ENCODE measurements around the gene AMPD3. TPM values are rescaled to one million over a fixed set of nuclear protein-coding genes. Genes with fewer than 3 reads are reported as not detected.

Gene AMPD3
- total RNA-seq, 1 experiment from 2014 or later: 1.5 TPM

GRCh38 chr11:10459029-10459970 is 4.2 kb downstream of the AMPD3 start:
- peaks cover 17% of the 10 kb centered on the region for H3K36me3 ChIP-seq
- H3K27ac ChIP-seq: no peak overlapping the region
- no peak for DNase-seq (ENCODE audit: low read depth in 1 of 2, low spot score in 2 of 2)
- H3K4me1 ChIP-seq (replicated peaks): peaks cover 23% of the 10 kb centered on the region
- H3K4me3 ChIP-seq: no peak overlapping the region
- no peaks in the 10 kb centered on the region for H3K9me3 ChIP-seq (replicated peaks)
- no peaks in the 10 kb centered on the region for H3K27me3 ChIP-seq (replicated peaks)

DNA sequence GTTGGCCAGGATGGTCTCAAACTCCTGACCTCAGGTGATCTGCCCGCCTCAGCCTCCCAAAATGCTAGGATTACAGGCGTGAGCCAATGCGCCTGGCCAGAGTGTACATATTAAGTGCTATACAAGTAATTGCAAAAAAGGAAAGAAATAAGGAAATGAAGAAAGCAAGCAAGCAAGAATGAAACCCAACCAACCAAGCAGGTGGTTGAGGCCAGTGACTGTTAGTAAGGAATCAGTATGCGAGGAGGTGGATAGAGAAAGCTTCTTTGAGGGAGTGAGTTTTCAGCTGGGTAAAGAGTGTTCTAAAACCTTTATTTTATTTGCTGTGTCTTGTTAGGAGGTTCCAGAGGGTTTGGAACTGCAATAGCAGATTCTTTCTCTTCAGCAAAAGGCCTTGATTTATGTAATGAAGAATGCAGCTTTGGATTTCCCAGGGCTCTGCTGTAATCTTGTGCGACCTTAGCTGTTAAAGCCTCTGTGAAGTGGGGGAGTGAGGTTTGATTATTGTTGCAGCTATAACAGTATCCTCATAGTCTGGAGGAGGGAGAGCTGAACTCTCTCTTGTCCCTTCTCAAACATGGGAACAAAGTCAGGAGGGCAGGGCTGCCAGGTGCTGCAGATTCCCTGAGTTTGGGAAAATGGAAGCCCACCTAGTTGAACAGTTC is 5.7 kb downstream of the AMPD3 start:
- Histone ChIP-seq H3K27me3 (replicated peaks) (no peaks in the 10 kb centered on the region), H3K9me3 (replicated peaks) (no peaks in the 10 kb centered on the region), H3K36me3 (peaks cover 17% of the 10 kb centered on the region), H3K4me1 (replicated peaks) (peaks cover 10% of the 10 kb centered on the region), H3K4me3 (no peak overlapping the region), H3K27ac (no peak overlapping the region)
- DNase-seq (ENCODE audit: low read depth in 1 of 2, low spot score in 2 of 2): no peak

DNA sequence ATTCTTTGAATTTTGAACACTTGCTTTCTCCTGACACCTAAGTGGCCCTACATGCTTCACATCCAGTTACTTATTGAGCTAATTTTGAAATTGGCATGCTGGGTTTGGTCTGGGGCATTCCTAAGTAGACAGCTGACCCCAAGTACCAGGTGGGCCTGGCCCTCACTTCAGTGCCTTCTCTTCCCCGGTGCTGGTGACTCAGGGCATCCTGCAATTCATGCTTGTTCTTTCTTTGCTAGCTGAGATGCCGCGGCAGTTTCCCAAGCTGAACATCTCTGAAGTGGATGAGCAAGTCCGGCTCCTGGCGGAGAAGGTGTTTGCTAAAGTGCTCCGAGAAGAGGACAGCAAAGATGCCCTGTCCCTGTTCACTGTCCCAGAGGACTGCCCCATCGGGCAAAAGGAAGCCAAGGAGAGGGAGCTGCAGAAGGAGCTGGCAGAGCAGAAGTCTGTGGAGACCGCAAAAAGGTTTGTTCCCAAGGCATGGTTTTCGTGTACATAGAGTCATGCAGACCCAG is 6.3 kb downstream of the AMPD3 start:
- DNase-seq (ENCODE audit: low read depth in 1 of 2, low spot score in 2 of 2): no peak
- no peaks in the 10 kb centered on the region for H3K27me3 ChIP-seq (replicated peaks)
- H3K4me1 ChIP-seq (replicated peaks): peaks cover 4% of the 10 kb centered on the region
- peaks cover 17% of the 10 kb centered on the region for H3K36me3 ChIP-seq
- no peaks in the 10 kb centered on the region for H3K9me3 ChIP-seq (replicated peaks)
- H3K27ac ChIP-seq: no peak overlapping the region
- H3K4me3 ChIP-seq: no peak overlapping the region

GRCh38 chr11:10462746-10463300 is 7.8 kb downstream of the AMPD3 start:
- no peak for DNase-seq (ENCODE audit: low read depth in 1 of 2, low spot score in 2 of 2)

GRCh38 chr11:10473371-10473770 is 18.3 kb downstream of the AMPD3 start:
- H3K9me3 ChIP-seq (replicated peaks): no peaks in the 10 kb centered on the region
- no peaks in the 10 kb centered on the region for H3K36me3 ChIP-seq
- H3K4me3 ChIP-seq: no peak overlapping the region
- no peak overlapping the region for H3K27ac ChIP-seq
- H3K27me3 ChIP-seq (replicated peaks): no peaks in the 10 kb centered on the region
- no peak for DNase-seq (ENCODE audit: low read depth in 1 of 2, low spot score in 2 of 2)
- H3K4me1 ChIP-seq (replicated peaks): no peaks in the 10 kb centered on the region

More at GRCh38 chr11:10462746-10463300, 7.8 kb downstream of the AMPD3 start:
- Histone ChIP-seq H3K36me3 (peaks cover 17% of the 10 kb centered on the region), H3K27me3 (replicated peaks) (no peaks in the 10 kb centered on the region), H3K9me3 (replicated peaks) (no peaks in the 10 kb centered on the region), H3K4me1 (replicated peaks) (no peaks in the 10 kb centered on the region), H3K4me3 (no peak overlapping the region), H3K27ac (no peak overlapping the region)

DNA sequence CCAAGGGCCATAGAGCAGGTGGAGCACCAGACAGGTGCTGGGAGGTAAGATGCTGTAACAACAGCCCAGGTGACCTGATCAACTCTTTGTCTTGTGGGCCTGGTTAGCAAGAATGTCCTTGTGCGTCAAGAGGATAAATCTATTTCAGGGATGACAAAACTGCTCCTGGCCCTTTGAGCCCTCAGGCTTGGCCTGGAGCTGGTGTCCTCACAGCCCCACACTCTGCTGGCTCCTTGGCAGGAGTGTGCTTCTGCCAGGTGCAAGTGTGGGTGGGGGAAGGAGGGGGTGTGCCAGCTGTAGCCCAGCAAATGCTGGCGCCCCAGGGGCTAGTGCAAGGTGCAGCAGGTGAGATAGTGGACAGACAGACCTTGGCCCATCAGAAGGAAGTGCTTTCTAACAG is 19.5 kb downstream of the AMPD3 start:
- H3K4me1 ChIP-seq (replicated peaks): no peaks in the 10 kb centered on the region
- no peaks in the 10 kb centered on the region for H3K27me3 ChIP-seq (replicated peaks)
- H3K9me3 ChIP-seq (replicated peaks): no peaks in the 10 kb centered on the region
- H3K27ac ChIP-seq: no peak overlapping the region
- H3K4me3 ChIP-seq: no peak overlapping the region
- no peak for DNase-seq (ENCODE audit: low read depth in 1 of 2, low spot score in 2 of 2)
- H3K36me3 ChIP-seq: no peaks in the 10 kb centered on the region

DNA sequence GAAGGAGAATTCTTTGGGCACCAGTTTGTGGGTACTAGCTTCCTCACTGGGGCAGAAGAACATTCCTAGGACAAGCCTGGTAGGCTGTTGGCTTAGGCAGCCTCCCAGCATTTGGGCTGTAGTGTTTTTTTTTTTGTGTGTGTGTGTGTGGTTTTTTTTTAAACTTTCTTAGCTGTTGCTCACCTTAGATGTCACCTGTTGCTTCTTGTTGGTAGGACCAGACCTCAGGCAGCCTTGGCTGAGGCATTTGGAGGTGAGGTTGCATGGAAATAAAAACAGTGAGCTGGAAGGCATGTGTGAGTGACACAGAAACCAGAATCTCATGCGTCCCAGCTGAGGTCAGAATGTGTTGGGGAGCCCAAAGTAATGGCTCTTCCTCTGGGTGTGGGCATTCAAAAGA is 21.3 kb downstream of the AMPD3 start:
- Histone ChIP-seq H3K27ac (no peak overlapping the region), H3K9me3 (replicated peaks) (no peaks in the 10 kb centered on the region), H3K36me3 (no peaks in the 10 kb centered on the region), H3K4me3 (no peak overlapping the region), H3K4me1 (replicated peaks) (no peaks in the 10 kb centered on the region), H3K27me3 (replicated peaks) (no peaks in the 10 kb centered on the region)
- no peak for DNase-seq (ENCODE audit: low read depth in 1 of 2, low spot score in 2 of 2)

GRCh38 chr11:10476927-10477689 is 22.0 kb downstream of the AMPD3 start:
- H3K4me1 ChIP-seq (replicated peaks): no peaks in the 10 kb centered on the region
- no peak overlapping the region for H3K27ac ChIP-seq
- no peak for DNase-seq (ENCODE audit: low read depth in 1 of 2, low spot score in 2 of 2)
- no peaks in the 10 kb centered on the region for H3K9me3 ChIP-seq (replicated peaks)
- H3K4me3 ChIP-seq: no peak overlapping the region
- no peaks in the 10 kb centered on the region for H3K36me3 ChIP-seq
- H3K27me3 ChIP-seq (replicated peaks): no peaks in the 10 kb centered on the region

DNA sequence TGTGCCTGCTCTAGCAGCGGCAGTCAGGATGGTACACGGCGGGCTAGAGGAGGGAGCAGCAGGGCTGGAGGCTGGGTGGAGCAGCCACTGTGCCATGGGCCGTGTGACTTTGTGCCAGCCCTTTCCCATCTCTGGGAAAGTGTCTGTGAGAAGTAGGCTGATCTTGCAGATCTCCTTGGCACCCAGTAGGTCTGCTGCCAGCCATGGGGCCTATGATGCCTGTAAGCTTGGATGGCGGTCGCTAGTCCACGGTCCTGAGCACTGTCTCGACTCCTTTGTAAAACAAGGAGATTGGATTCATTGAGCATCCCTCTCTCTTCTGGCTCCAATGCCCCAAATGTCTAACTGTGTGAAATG is 22.6 kb downstream of the AMPD3 start:
- Histone ChIP-seq H3K4me3 (no peak overlapping the region), H3K4me1 (replicated peaks) (no peaks in the 10 kb centered on the region), H3K9me3 (replicated peaks) (no peaks in the 10 kb centered on the region), H3K27me3 (replicated peaks) (no peaks in the 10 kb centered on the region), H3K27ac (no peak overlapping the region), H3K36me3 (no peaks in the 10 kb centered on the region)
- no peak for DNase-seq (ENCODE audit: low read depth in 1 of 2, low spot score in 2 of 2)

DNA sequence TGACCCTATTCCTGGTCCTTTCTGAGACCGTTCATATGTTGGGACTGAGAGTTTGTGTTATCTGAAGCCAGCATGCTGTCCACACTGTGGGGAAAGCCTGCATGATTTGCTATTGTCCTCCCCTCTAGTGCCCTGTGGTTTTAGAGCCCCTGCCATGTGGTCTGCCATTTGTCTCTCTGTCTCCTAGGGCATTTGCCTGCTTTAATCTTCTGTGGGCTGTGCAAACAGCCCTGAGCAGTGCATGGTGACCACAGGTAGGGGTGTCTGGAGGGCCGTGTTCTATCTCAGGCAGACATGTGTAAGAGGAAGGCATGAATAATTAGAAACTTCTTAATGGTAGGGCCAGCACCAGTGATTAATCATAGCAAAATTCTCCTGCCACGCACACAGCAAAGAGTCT is 23.0 kb downstream of the AMPD3 start:
- H3K27ac ChIP-seq: no peak overlapping the region
- no peak overlapping the region for H3K4me3 ChIP-seq
- no peaks in the 10 kb centered on the region for H3K4me1 ChIP-seq (replicated peaks)
- DNase-seq (ENCODE audit: low read depth in 1 of 2, low spot score in 2 of 2): no peak
- no peaks in the 10 kb centered on the region for H3K9me3 ChIP-seq (replicated peaks)
- no peaks in the 10 kb centered on the region for H3K27me3 ChIP-seq (replicated peaks)
- no peaks in the 10 kb centered on the region for H3K36me3 ChIP-seq

- DNase-seq (ENCODE audit: low read depth in 1 of 2, low spot score in 2 of 2): no peak
- H3K4me1 ChIP-seq (replicated peaks): no peaks in the 10 kb centered on the region
- no peaks in the 10 kb centered on the region for H3K27me3 ChIP-seq (replicated peaks)
- H3K36me3 ChIP-seq: no peaks in the 10 kb centered on the region
- no peaks in the 10 kb centered on the region for H3K9me3 ChIP-seq (replicated peaks)
- H3K4me3 ChIP-seq: no peak overlapping the region
- H3K27ac ChIP-seq: no peak overlapping the region
Observed at GRCh38 chr11:10478574-10479550, 23.8 kb downstream of the AMPD3 start.

- no peaks in the 10 kb centered on the region for H3K36me3 ChIP-seq
- H3K27me3 ChIP-seq (replicated peaks): no peaks in the 10 kb centered on the region
- no peak overlapping the region for H3K4me3 ChIP-seq
- H3K4me1 ChIP-seq (replicated peaks): no peaks in the 10 kb centered on the region
- no peak for DNase-seq (ENCODE audit: low read depth in 1 of 2, low spot score in 2 of 2)
- no peak overlapping the region for H3K27ac ChIP-seq
- no peaks in the 10 kb centered on the region for H3K9me3 ChIP-seq (replicated peaks)
Observed at GRCh38 chr11:10480026-10480425, 25.0 kb downstream of the AMPD3 start.

DNA sequence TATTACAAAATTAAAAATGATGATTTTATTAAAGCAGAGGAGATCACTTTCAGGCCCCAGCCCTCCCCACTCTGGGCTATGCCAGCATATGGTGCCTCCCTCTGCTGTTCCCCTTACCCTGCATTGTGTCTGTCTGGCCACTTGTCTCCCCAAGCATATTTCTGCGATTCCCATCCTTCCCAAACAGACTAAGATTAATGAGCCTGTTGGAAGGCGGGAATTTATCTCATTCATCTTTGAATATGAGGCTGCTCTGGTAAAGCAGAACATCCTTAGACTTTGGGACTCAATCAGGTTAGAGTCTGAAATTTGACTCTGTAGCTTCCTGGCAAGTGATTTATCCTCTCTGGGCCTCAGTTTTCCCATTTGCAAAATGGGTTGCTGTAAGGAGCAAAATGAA is 25.7 kb downstream of the AMPD3 start:
- Histone ChIP-seq H3K4me3 (no peak overlapping the region), H3K9me3 (replicated peaks) (no peaks in the 10 kb centered on the region), H3K4me1 (replicated peaks) (no peaks in the 10 kb centered on the region), H3K27ac (no peak overlapping the region), H3K27me3 (replicated peaks) (no peaks in the 10 kb centered on the region), H3K36me3 (no peaks in the 10 kb centered on the region)
- DNase-seq (ENCODE audit: low read depth in 1 of 2, low spot score in 2 of 2): no peak
